Measurements from ENCODE around the gene RASA1. TPM values are rescaled to one million over a fixed set of nuclear protein-coding genes. Genes with fewer than 3 reads are reported as not detected.

RASA1 gene
- total RNA-seq, 1 experiment from 2014 or later, result 29.6 TPM

- Histone ChIP-seq H2BK5ac (ENCODE audit: insufficient read length, low read length) (no peak overlapping the region), H3K9ac (ENCODE audit: extremely low read depth, insufficient read length, low read length) (no peak overlapping the region), H4K20me1 (ENCODE audit: control insufficient read depth, insufficient read depth, insufficient read length) (no peaks in the 10 kb centered on the region), H3K4me1 (ENCODE audit: insufficient read depth, low read length) (no peaks in the 10 kb centered on the region), H2AK5ac (ENCODE audit: insufficient read length, low read length) (no peak overlapping the region), H3K18ac (ENCODE audit: insufficient read length, low read depth, low read length) (no peak overlapping the region), H3K23me2 (ENCODE audit: insufficient read length, low read depth, low read length, poor library complexity, severe bottlenecking) (no peaks in the 10 kb centered on the region), H4K8ac (replicated peaks; ENCODE audit: insufficient read length, low read depth, low read length) (no peak overlapping the region), H4K5ac (ENCODE audit: insufficient read length, low read depth, low read length) (no peak overlapping the region), H2BK20ac (ENCODE audit: low read depth, low read length, poor library complexity, severe bottlenecking) (no peak overlapping the region), H3K79me2 (ENCODE audit: insufficient read depth, low read length) (no peaks in the 10 kb centered on the region), H3K4me2 (ENCODE audit: insufficient read depth, insufficient read length, low read length) (no peak overlapping the region), H3K23ac (ENCODE audit: insufficient read length, low read depth, low read length) (no peak overlapping the region), H3K9me3 (ENCODE audit: control insufficient read depth, low read depth, low read length) (no peaks in the 10 kb centered on the region), H3K14ac (ENCODE audit: insufficient read depth, low read length) (no peak overlapping the region), H2BK12ac (ENCODE audit: insufficient read length, low read depth, low read length) (no peak overlapping the region), H3K79me1 (ENCODE audit: insufficient read depth, low read depth, low read length, poor library complexity, severe bottlenecking) (no peaks in the 10 kb centered on the region), H2BK120ac (ENCODE audit: low read depth, low read length, poor library complexity, severe bottlenecking) (no peak overlapping the region), H4K91ac (ENCODE audit: insufficient read length, low read depth, low read length) (no peak overlapping the region), H3T11ph (ENCODE audit: low read length) (no peak overlapping the region), H3K4ac (ENCODE audit: low read depth, low read length) (no peak overlapping the region), H2AFZ (ENCODE audit: low read length) (no peak overlapping the region), H3K27me3 (ENCODE audit: insufficient read depth, low read length) (no peaks in the 10 kb centered on the region), H2BK15ac (ENCODE audit: low read depth, low read length) (no peak overlapping the region), H3K27ac (ENCODE audit: insufficient read length, low read depth, low read length) (no peak overlapping the region), H3K56ac (ENCODE audit: insufficient read length, low read depth, low read length) (no peak overlapping the region)
- no peak overlapping the region; a peak in 1 of 7 replicates for H3K27ac Mint-ChIP-seq
- H3K27me3 Mint-ChIP-seq (ENCODE audit: low read depth), result no peaks in the 10 kb centered on the region
- no peak overlapping the region for H3K4me3 Mint-ChIP-seq
- no peaks in the 10 kb centered on the region for H3K4me1 Mint-ChIP-seq
- no peak for DNase-seq
- peaks cover 38 to 90% (median 63%) of the 10 kb centered on the region in 3 experiments for H3K36me3 Mint-ChIP-seq (ENCODE audit: insufficient read depth in 1 of 3, low read depth in 3 of 3)
- no peak for TF ChIP-seq CTCF (conservative IDR thresholded peaks at IDR 0.05)
- WGBS (ENCODE audit: extremely low coverage, insufficient read length, low lambda C conversion rate), result no CpG with 5 or more reads among the region's 5 CpGs
- peaks cover 4 to 5% of the 10 kb centered on the region in 2 experiments; a peak in 3 of 5 replicates for H3K9me3 Mint-ChIP-seq
Observed at GRCh38 chr5:87398981-87399614, 131.4 kb downstream of the RASA1 start.

Measured in H9 (cell line).